Measurements from ENCODE around the gene KIF3C.
"Not testable (repeated sequence)": the region's sequence is repeated elsewhere in the genome, so short reads cannot be mapped to it uniquely, and the experiment has no call there.

GRCh38 chr2:25896308-25896707 lies 86.0 kb downstream of the KIF3C start:
- TF ChIP-seq CTCF (conservative IDR thresholded peaks at IDR 0.05); ZFX (IDR thresholded peaks at IDR 0.05): not testable (repeated sequence)
